Middle frontal gyrus (tissue), 1 donor: ENCODE data around the gene CLNK.
"Not testable (repeated sequence)": the region's sequence is repeated elsewhere in the genome, so short reads cannot be mapped to it uniquely, and the experiment has no call there.

Experiments
- DNase-seq: peaks from one replicate; pipeline ENCODE4 v3.0.0-alpha.2; 2015; ENCODE audit warnings: low spot score; ENCODE audit errors: extremely low spot score

The CLNK gene

GRCh38 chr4:10579648-10580047 lies 104.9 kb downstream of the CLNK start:
- no peak for DNase-seq

- no peak for DNase-seq
These were observed 106.8 kb downstream of the CLNK start for GRCh38 chr4:10577508-10578426.

GRCh38 chr4:10577018-10577417 lies 107.5 kb downstream of the CLNK start:
- no peak for DNase-seq

GRCh38 chr4:10576236-10576635 lies 108.3 kb downstream of the CLNK start:
- no peak for DNase-seq

- DNase-seq: no peak
These were observed 109.2 kb downstream of the CLNK start for GRCh38 chr4:10575414-10575813.

- DNase-seq: not testable (repeated sequence)
These were observed 110.0 kb downstream of the CLNK start for GRCh38 chr4:10574553-10574952.

GRCh38 chr4:10571909-10572308 lies 112.7 kb downstream of the CLNK start:
- no peak for DNase-seq

- DNase-seq: no peak
These were observed 115.1 kb downstream of the CLNK start for GRCh38 chr4:10569491-10569890.

GRCh38 chr4:10567766-10568165 lies 116.8 kb downstream of the CLNK start:
- DNase-seq: no peak

- DNase-seq: no peak
These were observed 119.3 kb downstream of the CLNK start for GRCh38 chr4:10565166-10565780.

- DNase-seq: peak; percentile 63
These were observed 129.9 kb downstream of the CLNK start for GRCh38 chr4:10554694-10555093.

- no peak for DNase-seq
These were observed 130.4 kb downstream of the CLNK start for GRCh38 chr4:10554121-10554520.

GRCh38 chr4:10552591-10553280 lies 131.8 kb downstream of the CLNK start:
- DNase-seq: no peak

- DNase-seq: no peak
These were observed 148.7 kb downstream of the CLNK start for GRCh38 chr4:10535912-10536311.

GRCh38 chr4:10534820-10535219 lies 149.7 kb downstream of the CLNK start:
- DNase-seq: no peak

- no peak for DNase-seq
These were observed 152.4 kb downstream of the CLNK start for GRCh38 chr4:10532155-10532554.

- DNase-seq: no peak
These were observed 154.3 kb downstream of the CLNK start for GRCh38 chr4:10530137-10530786.

- no peak for DNase-seq
These were observed 155.1 kb downstream of the CLNK start for GRCh38 chr4:10529291-10530136.

GRCh38 chr4:10527438-10527837 lies 157.1 kb downstream of the CLNK start:
- no peak for DNase-seq

GRCh38 chr4:10526429-10527222 lies 157.9 kb downstream of the CLNK start:
- DNase-seq: no peak
